Measurements from ENCODE around the gene USH2A. TPM values are rescaled to one million over a fixed set of nuclear protein-coding genes. Genes with fewer than 3 reads are reported as not detected.
"Not testable (repeated sequence)": the region's sequence is repeated elsewhere in the genome, so short reads cannot be mapped to it uniquely, and the experiment has no call there.

Gene USH2A
- total RNA-seq, 1 experiment from 2014 or later = not detected

GRCh38 chr1:216049741-216050430 is 373.4 kb downstream of the USH2A start:
- DNase-seq (ENCODE audit: low spot score) = no peak

GRCh38 chr1:216047811-216048572 is 375.3 kb downstream of the USH2A start:
- DNase-seq (ENCODE audit: low spot score) = no peak

GRCh38 chr1:216046336-216046735 is 376.9 kb downstream of the USH2A start:
- DNase-seq (ENCODE audit: low spot score) = no peak

GRCh38 chr1:216045400-216045799 is 377.8 kb downstream of the USH2A start:
- DNase-seq (ENCODE audit: low spot score) = no peak

GRCh38 chr1:216044538-216044937 is 378.7 kb downstream of the USH2A start:
- no peak for DNase-seq (ENCODE audit: low spot score)

GRCh38 chr1:216034506-216034905 is 388.7 kb downstream of the USH2A start:
- peak; percentile 33 for DNase-seq (ENCODE audit: low spot score)

- no peak for DNase-seq (ENCODE audit: low spot score)
Measured at GRCh38 chr1:216032961-216033614, 390.2 kb downstream of the USH2A start.

- no peak for DNase-seq (ENCODE audit: low spot score)
Measured at GRCh38 chr1:216032284-216032683, 391.0 kb downstream of the USH2A start.

GRCh38 chr1:216028631-216029030 is 394.6 kb downstream of the USH2A start:
- DNase-seq (ENCODE audit: low spot score) = no peak

GRCh38 chr1:216024546-216024945 is 398.7 kb downstream of the USH2A start:
- no peak for DNase-seq (ENCODE audit: low spot score)

- DNase-seq (ENCODE audit: low spot score) = no peak
Measured at GRCh38 chr1:216020743-216021345, 402.4 kb downstream of the USH2A start.

GRCh38 chr1:216015116-216015515 is 408.1 kb downstream of the USH2A start:
- no peak for DNase-seq (ENCODE audit: low spot score)

- no peak for DNase-seq (ENCODE audit: low spot score)
Measured at GRCh38 chr1:216014086-216014485, 409.2 kb downstream of the USH2A start.

GRCh38 chr1:216009456-216009855 is 413.8 kb downstream of the USH2A start:
- not testable (repeated sequence) for DNase-seq (ENCODE audit: low spot score)

- DNase-seq (ENCODE audit: low spot score) = no peak
Measured at GRCh38 chr1:216005916-216006315, 417.3 kb downstream of the USH2A start.

- DNase-seq (ENCODE audit: low spot score) = peak; percentile 9
Measured at GRCh38 chr1:215992620-215993019, 430.6 kb downstream of the USH2A start.

- no peak for DNase-seq (ENCODE audit: low spot score)
Measured at GRCh38 chr1:215987092-215987875, 436.0 kb downstream of the USH2A start.

- no peak for DNase-seq (ENCODE audit: low spot score)
Measured at GRCh38 chr1:215986401-215986800, 436.8 kb downstream of the USH2A start.

- no peak for DNase-seq (ENCODE audit: low spot score)
Measured at GRCh38 chr1:215983680-215984079, 439.6 kb downstream of the USH2A start.

- DNase-seq (ENCODE audit: low spot score) = no peak
Measured at GRCh38 chr1:215971793-215972441, 451.3 kb downstream of the USH2A start.

GRCh38 chr1:215970406-215970805 is 452.8 kb downstream of the USH2A start:
- no peak for DNase-seq (ENCODE audit: low spot score)
